ENCODE data around the gene AIPL1. TPM values are rescaled to one million over a fixed set of nuclear protein-coding genes. Genes with fewer than 3 reads are reported as not detected.

Gene AIPL1
- total and polyA plus RNA-seq, 2 of the 13 experiments (the other 11 are each of a cell fraction or from before 2014, with no cell fraction given) = not detected

DNA sequence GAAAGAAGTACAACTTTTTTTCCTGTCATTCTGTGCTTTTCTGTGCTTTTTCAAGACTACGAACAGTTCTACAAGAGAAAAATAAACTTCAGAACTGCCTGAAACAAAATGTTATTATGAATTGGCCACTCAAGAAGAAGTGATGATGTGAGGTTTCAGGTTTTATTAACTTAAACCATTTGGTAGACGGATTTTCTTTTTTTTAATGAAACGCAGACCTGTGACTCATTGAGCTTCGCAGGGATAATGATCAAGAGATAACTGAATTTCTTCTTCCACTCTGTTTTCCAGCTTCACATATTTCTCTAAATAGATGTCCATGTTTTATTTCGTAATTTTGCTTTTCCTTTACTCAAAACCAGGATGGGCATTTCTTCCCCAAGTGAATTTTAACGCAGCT is 32.7 kb downstream of the AIPL1 start:
- Histone ChIP-seq H3K4me2 (ENCODE audit: low read depth, low read length) (no peak overlapping the region), H3K27me3 (ENCODE audit: control insufficient read depth in 1 of 2, insufficient read depth in 2 of 2, low read length in 2 of 2) (peaks cover 0 to 7% of the 10 kb centered on the region in 2 experiments; a peak in 1 of 5 replicates), H3K79me2 (ENCODE audit: insufficient read depth, low read length) (no peaks in the 10 kb centered on the region), H3K4me3 (replicated peaks in 1 of 3; ENCODE audit: insufficient read depth in 1 of 3, low read depth in 2 of 3, low read length in 3 of 3) (no peak overlapping the region), H3K27ac (ENCODE audit: extremely low read length, insufficient read depth, low read length) (no peak overlapping the region), H3K9me3 (ENCODE audit: low read length) (no peaks in the 10 kb centered on the region), H4K20me1 (ENCODE audit: insufficient read depth, low read length) (no peaks in the 10 kb centered on the region), H2AFZ (ENCODE audit: low read length) (no peak overlapping the region), H3K36me3 (replicated peaks in 1 of 2; ENCODE audit: control insufficient read depth in 1 of 2, insufficient read depth in 2 of 2, low read length in 2 of 2) (no peaks in the 10 kb centered on the region), H3K9ac (ENCODE audit: insufficient read depth, low read depth, low read length) (no peak overlapping the region), H3K4me1 (ENCODE audit: insufficient read depth, low read length) (no peaks in the 10 kb centered on the region)
- ChIA-PET POLR2A (no interaction called here), CTCF (ENCODE audit: low intra/inter-chr PET ratio, low total read pairs) (no interaction called here)
- WGBS (ENCODE audit: low lambda C conversion rate) = 47% methylated on average over 6 of the region's 6 CpGs
- FAIRE-seq = no peak
- no TSS peak for BruUV-seq (replicated peaks)
- ATAC-seq = no peak
- TF ChIP-seq, protein P1, sequence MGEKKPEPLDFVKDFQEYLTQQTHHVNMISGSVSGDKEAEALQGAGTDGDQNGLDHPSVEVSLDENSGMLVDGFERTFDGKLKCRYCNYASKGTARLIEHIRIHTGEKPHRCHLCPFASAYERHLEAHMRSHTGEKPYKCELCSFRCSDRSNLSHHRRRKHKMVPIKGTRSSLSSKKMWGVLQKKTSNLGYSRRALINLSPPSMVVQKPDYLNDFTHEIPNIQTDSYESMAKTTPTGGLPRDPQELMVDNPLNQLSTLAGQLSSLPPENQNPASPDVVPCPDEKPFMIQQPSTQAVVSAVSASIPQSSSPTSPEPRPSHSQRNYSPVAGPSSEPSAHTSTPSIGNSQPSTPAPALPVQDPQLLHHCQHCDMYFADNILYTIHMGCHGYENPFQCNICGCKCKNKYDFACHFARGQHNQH (CRISPR knock-in tag; IDR thresholded peaks at IDR 0.05) = no peak
- no peak for TF ChIP-seq POLR2A (IDR thresholded peaks at IDR 0.05; ENCODE audit: insufficient read depth in 1 of 2, low read depth in 2 of 2, low read length in 2 of 2)
- no peak for TF ChIP-seq ZNF737 (CRISPR knock-in tag; IDR thresholded peaks at IDR 0.05; ENCODE audit: borderline replicate concordance)
- TF ChIP-seq BRD4 (CRISPR knock-in tag; IDR thresholded peaks at IDR 0.05) = no peak
- TF ChIP-seq, protein P2, sequence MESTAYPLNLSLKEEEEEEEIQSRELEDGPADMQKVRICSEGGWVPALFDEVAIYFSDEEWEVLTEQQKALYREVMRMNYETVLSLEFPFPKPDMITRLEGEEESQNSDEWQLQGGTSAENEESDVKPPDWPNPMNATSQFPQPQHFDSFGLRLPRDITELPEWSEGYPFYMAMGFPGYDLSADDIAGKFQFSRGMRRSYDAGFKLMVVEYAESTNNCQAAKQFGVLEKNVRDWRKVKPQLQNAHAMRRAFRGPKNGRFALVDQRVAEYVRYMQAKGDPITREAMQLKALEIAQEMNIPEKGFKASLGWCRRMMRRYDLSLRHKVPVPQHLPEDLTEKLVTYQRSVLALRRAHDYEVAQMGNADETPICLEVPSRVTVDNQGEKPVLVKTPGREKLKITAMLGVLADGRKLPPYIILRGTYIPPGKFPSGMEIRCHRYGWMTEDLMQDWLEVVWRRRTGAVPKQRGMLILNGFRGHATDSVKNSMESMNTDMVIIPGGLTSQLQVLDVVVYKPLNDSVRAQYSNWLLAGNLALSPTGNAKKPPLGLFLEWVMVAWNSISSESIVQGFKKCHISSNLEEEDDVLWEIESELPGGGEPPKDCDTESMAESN (CRISPR knock-in tag; conservative IDR thresholded peaks at IDR 0.05) = no peak
- TF ChIP-seq ZNF225 (CRISPR knock-in tag; IDR thresholded peaks at IDR 0.05) = no peak
- intact Hi-C loops (cut with micrococcal nuclease; ENCODE audit: unreplicated experiment) (no loop called here), in situ Hi-C loops (cut with HindIII; ENCODE audit: extremely low pct_ligation_motif_present, low pct_unique_long_range_greater_than_20kb) (loop anchor here (25.0 kb wide), 1 partner anchor 690 kb away; no protein-coding TSS in a partner anchor)
- DNase-seq (ENCODE audit: low spot score) = no peak

DNA sequence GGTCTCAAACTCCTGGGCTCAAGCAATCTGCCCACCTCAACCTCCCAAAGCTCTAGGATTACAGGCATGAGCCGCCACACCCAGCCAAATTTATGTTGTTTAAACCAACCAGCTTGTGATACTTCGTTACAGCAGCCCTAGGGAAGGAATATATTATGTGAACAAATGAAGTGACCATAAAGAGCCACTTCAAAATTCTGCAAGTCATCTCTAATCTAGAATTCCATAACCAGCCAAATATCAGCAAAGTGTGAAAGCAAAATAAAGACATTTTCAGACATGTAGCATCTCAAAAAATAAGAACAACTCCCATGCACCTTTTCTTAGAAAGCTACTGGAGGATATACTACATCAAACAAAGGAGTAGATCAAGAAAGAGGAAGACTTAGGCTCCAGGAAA is 36.0 kb downstream of the AIPL1 start:
- intact Hi-C loops (cut with micrococcal nuclease; ENCODE audit: unreplicated experiment) (no loop called here), in situ Hi-C loops (cut with HindIII; ENCODE audit: extremely low pct_ligation_motif_present, low pct_unique_long_range_greater_than_20kb) (no loop called here)
- no TSS peak for BruUV-seq (replicated peaks)
- ChIA-PET CTCF (ENCODE audit: low intra/inter-chr PET ratio, low total read pairs) (no interaction called here), POLR2A (no interaction called here)
- Histone ChIP-seq H3K4me1 (ENCODE audit: insufficient read depth, low read length) (peaks cover 8% of the 10 kb centered on the region), H3K9ac (ENCODE audit: insufficient read depth, low read depth, low read length) (no peak overlapping the region), H3K79me2 (ENCODE audit: insufficient read depth, low read length) (no peaks in the 10 kb centered on the region), H3K4me3 (replicated peaks in 1 of 3; ENCODE audit: insufficient read depth in 1 of 3, low read depth in 2 of 3, low read length in 3 of 3) (no peak overlapping the region), H3K36me3 (replicated peaks in 1 of 2; ENCODE audit: control insufficient read depth in 1 of 2, insufficient read depth in 2 of 2, low read length in 2 of 2) (no peaks in the 10 kb centered on the region), H3K4me2 (ENCODE audit: low read depth, low read length) (no peak overlapping the region), H2AFZ (ENCODE audit: low read length) (no peak overlapping the region), H3K27me3 (ENCODE audit: control insufficient read depth in 1 of 2, insufficient read depth in 2 of 2, low read length in 2 of 2) (peaks cover 0 to 5% of the 10 kb centered on the region in 2 experiments; a peak in 1 of 5 replicates), H3K9me3 (ENCODE audit: low read length) (no peaks in the 10 kb centered on the region), H4K20me1 (ENCODE audit: insufficient read depth, low read length) (no peaks in the 10 kb centered on the region), H3K27ac (ENCODE audit: extremely low read length, insufficient read depth, low read length) (no peak overlapping the region)
- ATAC-seq (no peak), FAIRE-seq (no peak), DNase-seq (ENCODE audit: low spot score) (no peak)
- TF ChIP-seq KLF6 (CRISPR knock-in tag; IDR thresholded peaks at IDR 0.05) (no peak), HMGA1 (CRISPR knock-in tag; conservative IDR thresholded peaks at IDR 0.05) (no peak), NFE2L2 (IDR thresholded peaks at IDR 0.05; ENCODE audit: low read length) (peak; percentile 57), FOXA3 (CRISPR knock-in tag; IDR thresholded peaks at IDR 0.05) (no peak), ZNF816 (CRISPR knock-in tag; IDR thresholded peaks at IDR 0.05; ENCODE audit: borderline replicate concordance) (no peak)
- 15% methylated on average over 2 of the region's 2 CpGs for WGBS (ENCODE audit: low lambda C conversion rate)
